OCI-LY1 (cell line): Measurements from ENCODE around the gene IDH2.

Experiments used
- H2AFZ ChIP-seq: fragments of 200-600 bp; sonication (generic), shearing (Covaris generic); 2 replicates; pipeline ENCODE4 v1.6.0; 2014; ENCODE audit warnings: antibody characterized with exemption, mild to moderate bottlenecking, low read length
- H3F3A ChIP-seq: fragments of 200-600 bp; sonication (generic), shearing (Covaris generic); 2 replicates; pipeline ENCODE4 v1.6.0; 2014; ENCODE audit warnings: mild to moderate bottlenecking, antibody characterized with exemption, low read length, moderate library complexity; ENCODE audit not compliant: insufficient read depth
- H3K27ac ChIP-seq: fragments of 200-600 bp; sonication (generic); 2 replicates; pipeline ENCODE4 v1.5.1; 2014; ENCODE audit warnings: low read length, mixed run types, mild to moderate bottlenecking, low read depth; ENCODE audit not compliant: poor library complexity, severe bottlenecking
- H3K27me3 ChIP-seq: fragments of 200-600 bp; sonication (generic); 2 replicates; pipeline ENCODE4 v1.6.0; 2014; ENCODE audit warnings: antibody characterized with exemption, mild to moderate bottlenecking, low read length, moderate library complexity; ENCODE audit not compliant: insufficient read depth
- H3K36me3 ChIP-seq: fragments of 200-600 bp; sonication (generic); 2 replicates; pipeline ENCODE4 v1.6.1; 2014; ENCODE audit warnings: mild to moderate bottlenecking, antibody characterized with exemption, low read length, moderate library complexity, mixed read lengths; ENCODE audit not compliant: insufficient read depth
- H3K4me1 ChIP-seq: fragments of 200-600 bp; sonication (generic); 2 replicates; pipeline ENCODE4 v1.5.1; 2014; ENCODE audit warnings: mild to moderate bottlenecking, low read length, moderate library complexity; ENCODE audit not compliant: insufficient read depth, severe bottlenecking
- H3K4me2 ChIP-seq: fragments of 200-600 bp; sonication (generic), shearing (Covaris generic); 2 replicates; pipeline ENCODE4 v1.6.1; 2014; ENCODE audit warnings: low read length
- H3K4me3 ChIP-seq: fragments of 200-600 bp; sonication (generic); 2 replicates; pipeline ENCODE4 v1.5.1; 2014; ENCODE audit warnings: low read length, low read depth, mild to moderate bottlenecking, mixed read lengths; ENCODE audit not compliant: poor library complexity, severe bottlenecking
- H3K79me2 ChIP-seq: fragments of 200-600 bp; shearing (Covaris generic); 2 replicates; pipeline ENCODE4 v1.6.1; 2016; ENCODE audit warnings: mixed run types, low read length, mixed read lengths; ENCODE audit not compliant: insufficient read depth
- H3K9ac ChIP-seq: fragments of 200-600 bp; sonication (generic), shearing (Covaris generic); 2 replicates; pipeline ENCODE4 v1.6.1; 2014; ENCODE audit warnings: mild to moderate bottlenecking, low read length, mixed read lengths
- H3K9me2 ChIP-seq: fragments of 200-600 bp; sonication (generic), shearing (Covaris generic); 2 replicates; pipeline ENCODE4 v1.6.1; 2014; ENCODE audit warnings: low read depth, mild to moderate bottlenecking, low read length, mixed read lengths
- H3K9me3 ChIP-seq: fragments of 200-600 bp; shearing (Covaris generic); 2 replicates; pipeline ENCODE4 v1.6.1; 2014; ENCODE audit warnings: low read length, mixed read lengths
- H4K20me1 ChIP-seq: fragments of 200-600 bp; sonication (generic), shearing (Covaris generic); 2 replicates; pipeline ENCODE4 v1.6.0; 2016; ENCODE audit warnings: mild to moderate bottlenecking, low read length; ENCODE audit not compliant: insufficient read depth
- CTCF ChIP-seq: fragments of 200-600 bp; sonication (generic), shearing (Covaris generic); IDR thresholded peaks from 2 replicates; pipeline ENCODE4 v1.5.1; 2017; ENCODE audit warnings: mild to moderate bottlenecking, antibody characterized with exemption, low read length, moderate library complexity, mixed read lengths
- EZH2 ChIP-seq: fragments of 200-600 bp; sonication (generic), shearing (Covaris generic); IDR thresholded peaks from 2 replicates; pipeline ENCODE4 v1.8.0; 2017; ENCODE audit warnings: borderline replicate concordance, mixed run types, mild to moderate bottlenecking, antibody characterized with exemption, low read length, moderate library complexity, mixed read lengths

IDH2 gene

GRCh38 chr15:90055182-90055581 lies 47.1 kb downstream of the IDH2 start:
- Histone ChIP-seq H3K9ac (no peak overlapping the region; the same call in 1 of the 2 replicates), H3K9me3 (no peaks in the 10 kb centered on the region), H3K27me3 (no peaks in the 10 kb centered on the region), H3F3A (no peaks in the 10 kb centered on the region), H3K4me3 (no peak overlapping the region), H3K4me2 (no peak overlapping the region; the same call in 1 of the 2 replicates), H4K20me1 (no peaks in the 10 kb centered on the region), H2AFZ (no peak overlapping the region), H3K36me3 (no peaks in the 10 kb centered on the region), H3K27ac (peak overlapping the region; percentile 48), H3K79me2 (no peaks in the 10 kb centered on the region), H3K9me2 (no peaks in the 10 kb centered on the region), H3K4me1 (peaks cover 38% of the 10 kb centered on the region)
- TF ChIP-seq EZH2 (no peak), CTCF (no peak)

- peak overlapping the region; percentile 48 for H3K27ac ChIP-seq
- no peak for TF ChIP-seq EZH2
- TF ChIP-seq CTCF, result no peak
- H3K27me3 ChIP-seq, result no peaks in the 10 kb centered on the region
- H3K9me3 ChIP-seq, result no peaks in the 10 kb centered on the region
- no peaks in the 10 kb centered on the region for H3F3A ChIP-seq
- H3K9ac ChIP-seq, result no peak overlapping the region
- no peak overlapping the region for H3K4me3 ChIP-seq
- peaks cover 35% of the 10 kb centered on the region for H3K4me1 ChIP-seq
- H4K20me1 ChIP-seq, result no peaks in the 10 kb centered on the region
- H3K79me2 ChIP-seq, result no peaks in the 10 kb centered on the region
- no peaks in the 10 kb centered on the region for H3K36me3 ChIP-seq
- H3K9me2 ChIP-seq, result no peaks in the 10 kb centered on the region
- no peak overlapping the region for H2AFZ ChIP-seq
- no peak overlapping the region; the same call in 1 of the 2 replicates for H3K4me2 ChIP-seq
Observed at GRCh38 chr15:90054618-90055097, 47.6 kb downstream of the IDH2 start.

GRCh38 chr15:90053685-90054466 lies 48.4 kb downstream of the IDH2 start:
- Histone ChIP-seq H2AFZ (no peak overlapping the region), H3K9me3 (no peaks in the 10 kb centered on the region), H3K79me2 (no peaks in the 10 kb centered on the region), H3K4me1 (peaks cover 28% of the 10 kb centered on the region), H3K27me3 (no peaks in the 10 kb centered on the region), H3K27ac (no peak overlapping the region), H3K9me2 (no peaks in the 10 kb centered on the region), H3K4me2 (no peak overlapping the region), H3K36me3 (no peaks in the 10 kb centered on the region), H3K9ac (no peak overlapping the region), H4K20me1 (no peaks in the 10 kb centered on the region), H3K4me3 (no peak overlapping the region), H3F3A (no peaks in the 10 kb centered on the region)
- no peak for TF ChIP-seq EZH2
- TF ChIP-seq CTCF, result no peak
